ENCODE results near the gene ZNF655.
"Not testable (repeated sequence)": the region's sequence is repeated elsewhere in the genome, so short reads cannot be mapped to it uniquely, and the experiment has no call there.

Gene ZNF655, protein sequence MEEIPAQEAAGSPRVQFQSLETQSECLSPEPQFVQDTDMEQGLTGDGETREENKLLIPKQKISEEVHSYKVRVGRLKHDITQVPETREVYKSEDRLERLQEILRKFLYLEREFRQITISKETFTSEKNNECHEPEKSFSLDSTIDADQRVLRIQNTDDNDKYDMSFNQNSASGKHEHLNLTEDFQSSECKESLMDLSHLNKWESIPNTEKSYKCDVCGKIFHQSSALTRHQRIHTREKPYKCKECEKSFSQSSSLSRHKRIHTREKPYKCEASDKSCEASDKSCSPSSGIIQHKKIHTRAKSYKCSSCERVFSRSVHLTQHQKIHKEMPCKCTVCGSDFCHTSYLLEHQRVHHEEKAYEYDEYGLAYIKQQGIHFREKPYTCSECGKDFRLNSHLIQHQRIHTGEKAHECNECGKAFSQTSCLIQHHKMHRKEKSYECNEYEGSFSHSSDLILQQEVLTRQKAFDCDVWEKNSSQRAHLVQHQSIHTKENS

DNA sequence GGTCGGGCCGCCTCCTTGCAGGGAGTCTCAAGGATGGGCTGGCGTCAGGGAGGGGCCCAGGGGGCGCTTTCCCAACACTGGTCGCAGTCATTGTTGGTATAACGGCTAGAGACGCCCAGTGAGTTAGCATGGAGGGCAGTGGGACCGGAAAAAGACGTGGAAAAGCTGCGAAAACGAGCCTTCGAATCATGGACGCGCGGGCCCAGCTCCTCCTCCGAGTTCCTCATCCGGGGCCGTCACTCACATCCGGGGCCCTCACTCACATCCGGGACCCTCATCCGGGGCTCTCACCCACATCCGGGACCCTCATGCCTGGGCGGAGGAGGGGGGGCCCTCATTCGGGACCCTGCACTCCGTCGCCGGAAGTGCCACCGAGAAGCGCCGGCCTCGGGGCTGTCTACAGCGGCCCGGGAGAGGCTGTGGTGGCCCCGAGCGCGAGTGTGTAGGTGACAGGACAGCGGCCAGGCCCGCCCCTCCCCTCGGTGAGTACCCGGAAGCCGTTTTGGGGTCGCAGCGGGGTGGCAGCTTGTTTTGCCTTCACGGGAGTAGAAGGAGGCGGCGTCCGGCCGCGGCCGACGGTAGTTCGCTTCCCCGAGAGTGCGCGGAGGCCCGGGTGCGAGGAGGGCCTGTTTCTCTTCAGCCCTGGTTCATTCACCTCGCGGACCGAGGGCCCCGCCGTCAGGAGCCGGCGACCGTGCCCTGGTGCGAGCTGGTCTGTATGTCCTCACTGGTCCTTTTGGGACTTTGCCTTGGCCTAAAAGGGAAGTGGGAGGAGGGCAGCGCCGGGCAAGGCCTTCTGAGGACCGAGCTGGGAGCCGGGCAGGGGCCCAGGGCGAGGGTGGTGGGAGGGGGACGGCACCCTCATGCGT, at the start of gene ZNF655:
ZNF655 (plus strand) TSS at position 337 of the 869 bp plus-strand sequence. CDS start 1,918 bp downstream, outside the sequence.
- peak within 1 kb of the TSS; percentile 99 for H3K27ac Mint-ChIP-seq
- no peaks in the 10 kb centered on the region for H3K9me3 Mint-ChIP-seq
- peak within 1 kb of the TSS; percentile 99 for H3K4me3 Mint-ChIP-seq
- H3K4me1 Mint-ChIP-seq = peaks cover 62% of the 10 kb centered on the region
- peaks cover 22% of the 10 kb centered on the region for H3K36me3 Mint-ChIP-seq
- no peaks in the 10 kb centered on the region for H3K27me3 Mint-ChIP-seq

DNA sequence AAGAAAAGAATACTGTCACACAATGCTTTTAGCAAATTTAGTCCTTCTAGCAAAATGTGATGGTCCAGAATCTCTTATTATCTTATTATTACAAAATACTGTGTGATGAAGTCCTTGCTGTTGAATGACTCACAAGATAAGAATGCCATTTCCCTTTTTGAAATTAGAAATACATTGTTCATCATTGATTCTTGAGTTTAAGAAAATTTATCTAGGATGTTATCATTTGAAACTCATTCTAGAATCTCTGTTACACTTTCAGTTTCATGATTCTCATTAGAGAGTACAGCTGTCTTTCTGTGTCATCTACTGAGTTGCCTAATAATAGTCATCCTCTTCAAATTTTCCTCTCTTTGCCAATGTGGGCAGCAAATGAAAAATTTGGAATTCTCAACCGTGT, 44.4 kb upstream of the ZNF655 start:
- Mint-ChIP-seq H3K36me3 (peaks cover 16% of the 10 kb centered on the region), H3K27me3 (no peaks in the 10 kb centered on the region), H3K9me3 (no peaks in the 10 kb centered on the region), H3K4me3 (no peak overlapping the region), H3K4me1 (peaks cover 15% of the 10 kb centered on the region), H3K27ac (no peak overlapping the region)

DNA sequence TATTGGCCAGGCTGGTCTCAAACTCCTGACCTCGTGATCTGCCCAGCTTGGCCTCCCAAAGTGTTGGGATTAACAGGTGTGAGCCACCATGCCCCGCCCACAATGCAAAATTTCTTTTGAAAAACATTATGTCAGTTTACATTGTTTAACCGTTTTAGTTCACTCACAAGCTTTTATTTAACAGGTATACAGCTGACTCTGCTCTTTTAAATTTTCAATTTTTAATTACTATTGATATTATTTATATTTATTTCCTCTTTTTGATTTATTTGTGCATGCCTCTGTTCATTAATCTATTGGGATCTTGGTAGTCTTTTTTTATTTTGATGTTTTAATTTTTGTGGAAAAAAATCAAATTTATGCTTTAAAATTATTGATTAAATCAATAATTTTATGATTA, 37.0 kb upstream of the ZNF655 start:
- H3K4me1 Mint-ChIP-seq = no peaks in the 10 kb centered on the region
- no peak overlapping the region for H3K27ac Mint-ChIP-seq
- no peak overlapping the region for H3K4me3 Mint-ChIP-seq
- H3K27me3 Mint-ChIP-seq = no peaks in the 10 kb centered on the region
- no peaks in the 10 kb centered on the region for H3K9me3 Mint-ChIP-seq
- peaks cover 16% of the 10 kb centered on the region for H3K36me3 Mint-ChIP-seq

DNA sequence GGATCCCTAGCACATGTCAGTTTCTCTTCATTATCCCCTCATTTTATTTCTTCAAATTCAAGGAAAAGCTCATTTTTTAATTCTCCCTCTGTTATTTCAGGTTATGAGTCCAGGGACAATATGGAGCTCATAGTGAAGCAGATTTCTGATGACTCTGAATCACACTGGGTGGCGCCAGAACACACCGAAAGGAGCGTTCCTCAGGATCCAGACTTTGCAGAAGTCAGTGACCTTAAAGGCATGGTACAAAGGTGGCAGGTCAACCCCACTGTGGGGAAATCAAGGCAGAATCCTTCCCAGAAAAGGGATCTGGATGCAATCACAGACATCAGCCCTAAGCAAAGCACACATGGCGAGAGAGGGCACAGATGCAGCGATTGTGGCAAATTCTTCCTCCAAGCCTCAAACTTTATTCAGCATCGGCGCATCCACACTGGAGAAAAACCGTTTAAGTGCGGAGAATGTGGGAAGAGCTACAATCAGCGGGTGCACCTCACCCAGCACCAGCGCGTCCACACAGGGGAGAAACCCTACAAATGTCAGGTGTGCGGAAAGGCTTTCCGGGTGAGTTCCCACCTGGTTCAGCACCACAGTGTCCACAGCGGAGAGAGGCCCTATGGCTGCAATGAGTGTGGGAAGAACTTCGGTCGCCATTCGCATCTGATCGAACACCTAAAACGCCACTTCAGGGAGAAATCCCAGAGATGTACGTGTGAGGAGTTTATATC, 32.6 kb upstream of the ZNF655 start:
- no peaks in the 10 kb centered on the region for H3K4me1 Mint-ChIP-seq
- no peaks in the 10 kb centered on the region for H3K9me3 Mint-ChIP-seq
- H3K27me3 Mint-ChIP-seq = no peaks in the 10 kb centered on the region
- H3K4me3 Mint-ChIP-seq = no peak overlapping the region
- H3K27ac Mint-ChIP-seq = no peak overlapping the region
- peaks cover 40% of the 10 kb centered on the region for H3K36me3 Mint-ChIP-seq

DNA sequence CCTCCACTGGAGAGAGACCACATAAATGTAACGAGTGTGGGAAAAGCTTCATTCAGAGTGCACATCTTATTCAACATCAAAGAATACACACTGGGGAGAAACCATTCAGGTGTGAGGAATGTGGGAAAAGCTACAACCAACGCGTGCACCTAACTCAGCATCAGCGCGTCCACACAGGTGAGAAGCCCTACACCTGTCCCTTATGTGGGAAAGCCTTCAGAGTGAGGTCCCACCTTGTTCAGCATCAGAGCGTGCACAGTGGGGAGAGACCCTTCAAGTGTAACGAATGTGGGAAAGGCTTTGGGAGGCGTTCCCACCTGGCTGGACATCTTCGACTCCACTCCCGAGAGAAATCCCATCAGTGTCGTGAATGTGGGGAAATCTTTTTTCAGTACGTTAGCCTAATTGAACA, 27.1 kb upstream of the ZNF655 start:
- peaks cover 12% of the 10 kb centered on the region for H3K9me3 Mint-ChIP-seq
- no peaks in the 10 kb centered on the region for H3K27me3 Mint-ChIP-seq

DNA sequence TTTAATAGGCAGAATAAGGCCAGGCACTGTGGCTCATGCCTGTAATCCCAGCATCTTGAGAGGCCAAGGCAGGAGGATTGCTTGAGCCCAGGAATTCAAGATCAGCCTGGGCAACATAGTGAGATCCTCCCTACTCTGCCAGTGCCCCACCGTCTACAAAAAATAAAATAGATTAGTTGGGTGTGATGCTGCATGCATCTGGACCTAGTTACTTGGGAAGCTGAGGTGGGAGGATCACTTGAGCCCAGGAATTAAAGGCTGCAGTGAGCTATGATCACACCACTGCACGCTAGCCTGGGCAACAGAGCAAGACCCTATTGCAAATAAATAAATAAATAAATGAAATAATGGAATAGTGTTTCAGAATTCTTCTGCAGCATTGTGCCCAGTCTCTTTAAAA, 22.8 kb upstream of the ZNF655 start:
- Mint-ChIP-seq H3K4me1 (no peaks in the 10 kb centered on the region), H3K4me3 (no peak overlapping the region), H3K9me3 (peaks cover 12% of the 10 kb centered on the region), H3K36me3 (peaks cover 32% of the 10 kb centered on the region), H3K27me3 (no peaks in the 10 kb centered on the region), H3K27ac (no peak overlapping the region)

More for the DNA sequence above, 27.1 kb upstream of the ZNF655 start:
- Mint-ChIP-seq H3K4me1 (no peaks in the 10 kb centered on the region), H3K36me3 (peaks cover 56% of the 10 kb centered on the region), H3K27ac (no peak overlapping the region), H3K4me3 (no peak overlapping the region)

DNA sequence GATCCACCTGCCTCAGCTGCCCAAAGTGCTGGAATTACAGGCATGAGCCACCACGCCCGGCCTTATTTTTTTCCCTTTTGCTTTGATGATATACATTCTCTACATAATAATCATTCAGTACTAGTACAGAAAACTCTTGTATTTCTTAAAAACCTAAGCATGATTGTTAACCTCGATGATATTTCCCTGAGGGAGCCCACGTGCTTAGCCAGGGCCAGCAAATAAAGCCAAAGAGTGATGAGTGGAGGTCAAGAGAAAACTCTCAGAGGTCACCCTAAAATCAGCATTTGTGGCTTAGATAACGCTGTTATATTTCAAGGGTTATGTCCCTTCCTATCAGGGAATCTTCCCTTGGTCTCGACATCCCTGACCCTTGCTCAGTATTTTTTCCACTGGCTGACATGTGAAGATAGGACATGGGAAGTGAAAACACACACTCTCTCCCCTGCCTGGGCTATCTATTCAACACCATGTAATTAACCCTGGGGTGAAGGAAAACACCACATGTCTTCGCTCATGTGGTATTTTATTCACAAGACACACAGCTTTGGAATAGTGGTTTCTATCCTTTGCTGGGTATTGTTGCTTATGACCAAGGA, 19.1 kb upstream of the ZNF655 start:
- no peaks in the 10 kb centered on the region for H3K27me3 Mint-ChIP-seq
- H3K27ac Mint-ChIP-seq = no peak overlapping the region
- peaks cover 5% of the 10 kb centered on the region for H3K36me3 Mint-ChIP-seq
- H3K4me1 Mint-ChIP-seq = no peaks in the 10 kb centered on the region
- H3K9me3 Mint-ChIP-seq = peaks cover 5% of the 10 kb centered on the region
- no peak overlapping the region for H3K4me3 Mint-ChIP-seq

DNA sequence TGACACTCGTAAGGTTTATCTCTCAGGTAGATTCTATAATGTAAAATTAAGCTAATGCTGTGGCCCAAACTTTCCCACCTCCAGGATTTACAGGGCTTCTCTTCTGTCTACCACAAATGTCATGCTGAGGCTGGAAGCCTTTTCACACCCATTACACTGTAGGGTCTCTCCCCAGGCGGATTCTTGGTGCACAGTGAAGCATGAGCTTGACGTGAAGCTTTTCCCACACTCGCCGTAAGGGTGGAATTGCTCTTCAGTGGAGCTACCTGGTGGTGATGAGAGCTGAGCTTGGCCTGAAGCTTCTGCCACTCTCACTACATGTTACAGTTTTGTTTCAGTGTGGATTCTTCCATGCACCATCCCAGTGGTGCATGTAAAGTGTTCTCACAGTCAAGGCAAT, 17.9 kb upstream of the ZNF655 start:
- Mint-ChIP-seq H3K4me1 (no peaks in the 10 kb centered on the region), H3K27me3 (no peaks in the 10 kb centered on the region)

DNA sequence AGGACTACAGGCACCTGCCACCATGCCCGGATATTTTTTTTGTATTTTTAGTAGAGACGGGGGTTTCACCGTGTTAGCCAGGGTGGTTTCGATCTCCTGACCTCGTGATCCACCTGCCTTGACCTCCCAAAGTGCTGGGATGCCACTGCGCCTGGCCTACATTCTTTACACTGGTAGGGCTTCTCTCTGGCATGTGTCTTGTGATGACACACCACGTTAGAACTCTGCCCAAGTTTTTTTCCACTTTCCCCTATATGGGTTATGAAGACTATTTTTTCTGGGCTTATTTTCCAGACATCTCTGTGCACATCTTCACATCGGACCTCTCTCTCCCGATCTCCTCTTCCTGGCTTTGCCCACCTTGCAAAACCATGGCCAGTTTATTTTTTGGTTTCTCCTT, 17.2 kb upstream of the ZNF655 start:
- Mint-ChIP-seq H3K4me3 (no peak overlapping the region), H3K27me3 (no peaks in the 10 kb centered on the region), H3K4me1 (no peaks in the 10 kb centered on the region), H3K36me3 (peaks cover 3% of the 10 kb centered on the region), H3K9me3 (peaks cover 5% of the 10 kb centered on the region), H3K27ac (no peak overlapping the region)

More for the DNA sequence above, 17.9 kb upstream of the ZNF655 start:
- no peak overlapping the region for H3K4me3 Mint-ChIP-seq
- H3K9me3 Mint-ChIP-seq = peaks cover 5% of the 10 kb centered on the region
- peaks cover 3% of the 10 kb centered on the region for H3K36me3 Mint-ChIP-seq
- no peak overlapping the region for H3K27ac Mint-ChIP-seq

DNA sequence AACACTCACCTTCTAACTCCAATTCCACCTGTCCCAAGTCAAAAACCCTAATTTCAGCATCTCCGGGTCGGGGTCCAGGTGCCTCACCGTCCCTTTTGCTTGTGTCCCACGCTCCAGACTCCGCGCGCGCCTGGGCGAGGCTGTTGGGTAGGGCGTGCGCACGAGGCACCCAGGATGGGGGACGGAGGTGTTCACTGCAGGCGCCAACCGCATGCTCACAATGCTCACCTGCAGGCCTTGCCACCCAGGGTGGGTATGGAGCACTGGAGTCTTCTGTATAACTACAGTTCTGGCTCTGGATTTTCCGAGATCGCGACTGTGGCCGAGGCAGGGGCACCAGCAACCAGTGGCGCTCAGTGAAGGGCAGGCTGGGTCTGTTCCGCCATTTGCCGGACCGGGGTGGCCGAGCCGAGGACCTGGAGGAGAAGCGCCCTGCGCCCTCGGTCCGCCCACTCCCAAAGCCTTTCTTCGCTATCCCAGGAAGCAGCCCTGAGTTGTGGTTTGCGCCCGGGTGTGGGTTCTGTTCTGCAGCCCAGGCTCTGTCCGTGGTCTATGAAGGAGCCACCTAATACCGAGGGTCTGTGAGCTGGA, 15.3 kb upstream of the ZNF655 start:
- peaks cover 13% of the 10 kb centered on the region for H3K36me3 Mint-ChIP-seq
- H3K9me3 Mint-ChIP-seq = peaks cover 6% of the 10 kb centered on the region
- no peak overlapping the region for H3K4me3 Mint-ChIP-seq
- H3K27ac Mint-ChIP-seq = no peak overlapping the region
- no peaks in the 10 kb centered on the region for H3K27me3 Mint-ChIP-seq
- H3K4me1 Mint-ChIP-seq = no peaks in the 10 kb centered on the region

DNA sequence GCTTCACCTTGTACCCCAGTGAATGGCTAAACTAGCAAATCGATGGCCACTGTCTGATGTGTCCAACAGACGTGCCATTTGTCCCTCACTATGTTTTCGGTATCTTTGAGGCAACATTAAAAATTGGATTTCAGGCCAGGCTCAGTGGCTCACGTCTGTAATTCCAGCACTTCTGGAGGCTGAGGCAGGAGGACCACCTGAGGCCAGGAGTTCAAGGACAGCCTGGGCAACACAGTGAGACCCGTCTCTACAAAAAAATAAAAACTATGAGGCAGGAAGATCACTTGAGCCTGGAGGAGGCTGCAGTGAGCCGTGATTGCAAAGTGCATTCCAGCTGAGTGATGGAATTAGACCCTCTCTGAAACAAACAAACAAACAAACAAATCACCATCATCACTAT, 14.5 kb upstream of the ZNF655 start:
- peaks cover 8% of the 10 kb centered on the region for H3K9me3 Mint-ChIP-seq
- no peak overlapping the region for H3K4me3 Mint-ChIP-seq
- H3K36me3 Mint-ChIP-seq = peaks cover 16% of the 10 kb centered on the region
- no peaks in the 10 kb centered on the region for H3K4me1 Mint-ChIP-seq
- H3K27ac Mint-ChIP-seq = no peak overlapping the region
- no peaks in the 10 kb centered on the region for H3K27me3 Mint-ChIP-seq

DNA sequence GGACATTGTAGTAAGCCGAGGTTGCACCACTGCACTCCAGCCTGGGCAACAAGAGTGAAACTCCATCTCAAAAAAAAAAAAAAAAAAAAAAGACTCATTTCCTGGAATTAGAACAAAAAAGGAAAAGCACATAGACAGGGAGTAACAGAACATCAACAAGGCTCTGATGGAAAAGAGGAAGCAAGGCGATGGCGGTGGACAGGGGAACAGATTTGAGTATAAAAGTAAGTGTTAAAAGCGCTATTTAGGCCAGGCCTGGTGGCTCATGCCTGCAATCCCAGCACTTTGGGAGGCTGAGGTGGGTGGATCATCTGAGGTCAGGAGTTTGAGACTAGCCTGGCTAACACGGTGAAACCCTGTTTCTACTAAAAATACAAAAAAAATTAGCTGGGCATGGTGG, 13.1 kb upstream of the ZNF655 start:
- H3K9me3 Mint-ChIP-seq, H3K4me3 Mint-ChIP-seq, H3K27ac Mint-ChIP-seq: not testable (repeated sequence)

DNA sequence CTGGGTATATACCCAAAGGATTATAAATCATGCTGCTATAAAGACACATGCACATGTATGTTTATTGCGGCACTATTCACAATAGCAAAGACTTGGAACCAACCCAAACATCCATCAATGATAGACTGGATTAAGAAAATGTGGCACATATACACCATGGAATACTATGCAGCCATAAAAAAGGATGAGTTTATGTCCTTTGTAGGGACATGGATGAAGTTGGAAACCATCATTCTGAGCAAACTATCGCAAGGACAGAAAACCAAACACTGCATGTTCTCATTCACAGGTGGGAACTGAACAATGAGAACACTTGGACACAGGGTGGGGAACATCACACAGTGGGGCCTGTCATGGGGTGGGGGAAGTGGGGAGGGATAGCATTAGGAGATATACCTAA, 8.9 kb upstream of the ZNF655 start:
- H3K9me3 Mint-ChIP-seq, H3K4me3 Mint-ChIP-seq, H3K27ac Mint-ChIP-seq, H3K27me3 Mint-ChIP-seq: not testable (repeated sequence)
- peaks cover 29% of the 10 kb centered on the region for H3K4me1 Mint-ChIP-seq
- peaks cover 16% of the 10 kb centered on the region for H3K36me3 Mint-ChIP-seq

More for the DNA sequence above, 13.1 kb upstream of the ZNF655 start:
- H3K4me1 Mint-ChIP-seq, H3K27me3 Mint-ChIP-seq: not testable (repeated sequence)
- H3K36me3 Mint-ChIP-seq = peaks cover 18% of the 10 kb centered on the region

DNA sequence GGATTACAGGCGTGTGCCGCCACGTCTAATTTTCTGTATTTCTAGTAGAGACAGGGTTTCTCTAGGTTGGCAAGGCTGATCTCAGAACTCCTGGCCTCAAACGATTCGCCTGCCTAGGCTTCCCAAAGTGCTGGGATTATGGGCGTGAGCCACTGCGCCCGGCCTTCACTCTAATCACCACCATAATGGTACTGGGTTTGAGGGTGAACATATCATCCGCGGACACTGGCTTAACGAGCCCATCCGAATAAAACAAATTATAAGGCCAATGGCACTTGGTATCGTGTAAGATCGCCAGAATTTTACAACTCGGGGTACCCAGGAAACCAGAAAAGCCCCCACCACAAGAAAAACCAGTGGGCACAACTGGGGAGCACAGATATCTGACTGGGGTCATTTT, 7.1 kb upstream of the ZNF655 start:
- peak overlapping the region; percentile 68 for H3K27ac Mint-ChIP-seq
- H3K4me3 Mint-ChIP-seq = peak overlapping the region; percentile 88
- H3K27me3 Mint-ChIP-seq = no peaks in the 10 kb centered on the region
- H3K36me3 Mint-ChIP-seq = peaks cover 21% of the 10 kb centered on the region
- peaks cover 41% of the 10 kb centered on the region for H3K4me1 Mint-ChIP-seq
- peaks cover 4% of the 10 kb centered on the region for H3K9me3 Mint-ChIP-seq
